Stimulated activated memory B cell treated with anti-CD40 and anti-IgM and Interleukin-4, amounts not matched to agents 10 μg/mL and 1 μg/mL and 100 μg/mL, for 72 hours (primary cell): ENCODE data around the gene NLRP13.
"Not testable (repeated sequence)": the region's sequence is repeated elsewhere in the genome, so short reads cannot be mapped to it uniquely, and the experiment has no call there.

ENCODE experiments used
- ATAC-seq: fragments of 150-1000 bp; cut with Tn5 transposase; 2 replicates; pipeline ENCODE4 v1.10.0; 2021
- H3K27ac Mint-ChIP-seq: one replicate; pipeline ENCODE4 v1.8.0; 2022; ENCODE audit warnings: mild to moderate bottlenecking, mixed read lengths
- H3K27me3 Mint-ChIP-seq: one replicate; pipeline ENCODE4 v1.8.0; 2022; ENCODE audit warnings: mixed read lengths
- H3K36me3 Mint-ChIP-seq: one replicate; pipeline ENCODE4 v1.8.0; 2022; ENCODE audit warnings: mixed read lengths
- H3K4me1 Mint-ChIP-seq: one replicate; pipeline ENCODE4 v1.8.0; 2022; ENCODE audit warnings: mixed read lengths
- H3K4me3 Mint-ChIP-seq: one replicate; pipeline ENCODE4 v1.8.0; 2022; ENCODE audit warnings: mild to moderate bottlenecking, moderate library complexity, mixed read lengths
- H3K9me3 Mint-ChIP-seq: one replicate; pipeline ENCODE4 v1.8.0; 2022; ENCODE audit warnings: mixed read lengths

NLRP13 gene

GRCh38 chr19:55931936-55932386, at the start of gene NLRP13:
Gene NLRP13, minus strand, starts transcription at chr19:55932336. Its CDS starts 25 bp downstream, at chr19:55932311.
- H3K36me3 Mint-ChIP-seq, result no peaks in the 10 kb centered on the region
- no peak for ATAC-seq
- no peak within 1 kb of the TSS for H3K27ac Mint-ChIP-seq
- H3K4me1 Mint-ChIP-seq, result no peaks in the 10 kb centered on the region
- peaks cover 12% of the 10 kb centered on the region for H3K9me3 Mint-ChIP-seq
- H3K4me3 Mint-ChIP-seq, result no peak within 1 kb of the TSS
- peaks cover 11% of the 10 kb centered on the region for H3K27me3 Mint-ChIP-seq

DNA sequence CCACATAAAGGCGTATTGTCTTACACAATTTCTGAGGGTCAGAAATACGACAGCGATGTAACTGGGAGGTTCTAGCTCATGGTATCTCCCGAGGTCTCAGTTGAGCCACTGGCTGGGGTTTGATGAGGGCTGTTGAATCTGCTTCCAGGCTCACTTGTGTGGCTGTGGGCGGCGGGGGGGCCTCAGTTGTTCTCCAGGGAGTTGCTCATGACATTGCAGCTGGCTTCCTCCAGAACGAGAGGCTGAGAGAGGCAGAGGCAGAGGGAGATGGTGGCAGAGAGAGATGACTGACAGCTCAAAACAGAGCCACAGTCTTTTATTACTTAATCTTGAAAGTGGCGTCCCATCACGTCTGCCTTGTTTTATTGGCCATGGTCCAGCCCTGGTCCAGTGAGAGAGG, 48.3 kb upstream of the NLRP13 start:
- Mint-ChIP-seq H3K27me3 (peaks cover 9% of the 10 kb centered on the region), H3K36me3 (no peaks in the 10 kb centered on the region), H3K27ac (no peak overlapping the region), H3K4me3 (no peak overlapping the region), H3K9me3 (peaks cover 11% of the 10 kb centered on the region), H3K4me1 (no peaks in the 10 kb centered on the region)
- no peak for ATAC-seq

GRCh38 chr19:55973982-55974381, 41.8 kb upstream of the NLRP13 start:
- H3K4me3 Mint-ChIP-seq, result no peak overlapping the region
- H3K27ac Mint-ChIP-seq, result no peak overlapping the region
- H3K27me3 Mint-ChIP-seq, result peaks cover 19% of the 10 kb centered on the region
- H3K4me1 Mint-ChIP-seq, result no peaks in the 10 kb centered on the region
- no peaks in the 10 kb centered on the region for H3K36me3 Mint-ChIP-seq
- no peak for ATAC-seq
- peaks cover 15% of the 10 kb centered on the region for H3K9me3 Mint-ChIP-seq

DNA sequence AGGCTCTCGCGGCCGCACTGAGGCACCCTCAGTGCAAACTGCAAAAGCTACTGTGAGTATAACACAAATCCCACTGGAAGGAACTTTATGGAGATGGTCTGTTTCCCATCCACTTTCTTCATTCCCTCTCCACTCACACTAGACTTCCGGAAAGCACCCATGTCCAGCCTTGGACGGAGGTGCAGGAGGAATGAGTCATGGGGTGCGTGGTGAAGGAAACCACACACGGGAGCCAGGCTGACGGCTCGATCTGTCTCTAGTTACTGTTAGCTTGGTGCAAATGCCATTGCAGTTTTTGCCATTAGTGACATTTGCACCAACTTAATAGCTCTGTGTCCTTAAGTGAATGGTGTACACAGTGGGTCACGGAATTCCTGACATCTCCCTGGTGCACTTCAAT, 30.1 kb upstream of the NLRP13 start:
- peaks cover 5% of the 10 kb centered on the region for H3K9me3 Mint-ChIP-seq
- no peaks in the 10 kb centered on the region for H3K27me3 Mint-ChIP-seq
- H3K36me3 Mint-ChIP-seq, result no peaks in the 10 kb centered on the region
- H3K27ac Mint-ChIP-seq, result no peak overlapping the region
- no peaks in the 10 kb centered on the region for H3K4me1 Mint-ChIP-seq
- no peak overlapping the region for H3K4me3 Mint-ChIP-seq
- no peak for ATAC-seq

DNA sequence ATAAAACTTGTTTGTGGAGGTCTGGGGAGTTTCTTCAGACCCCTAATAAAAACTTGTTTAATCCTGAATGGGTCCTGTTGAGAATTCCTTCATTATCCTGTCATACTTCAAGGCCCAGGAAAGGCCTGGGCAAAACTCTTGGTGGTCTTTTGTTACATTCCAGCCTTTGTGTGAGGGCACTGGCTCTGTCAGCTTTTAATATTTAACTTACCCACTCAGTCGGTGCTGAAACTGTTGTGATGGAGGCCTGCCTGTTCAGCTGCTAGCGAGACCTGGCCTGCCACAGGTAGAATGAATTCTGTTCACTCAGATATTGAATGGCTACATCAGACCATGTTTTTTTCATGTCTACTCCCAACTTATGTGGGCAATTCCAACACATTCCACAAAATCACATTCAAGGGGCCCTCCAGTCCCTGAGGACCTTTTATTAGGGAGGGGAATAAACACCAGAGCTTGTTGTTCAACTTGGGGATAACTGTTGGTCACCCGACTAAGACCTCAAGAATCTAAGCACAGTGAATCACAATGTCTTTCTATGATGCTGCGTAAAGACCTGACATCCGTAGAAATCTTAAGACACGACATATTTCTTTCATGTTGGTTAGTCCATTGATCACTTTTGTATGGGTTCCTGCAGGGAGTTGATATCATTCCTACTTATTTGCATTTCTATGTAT, 28.0 kb upstream of the NLRP13 start:
- Mint-ChIP-seq H3K27ac (no peak overlapping the region), H3K9me3 (no peaks in the 10 kb centered on the region), H3K27me3 (no peaks in the 10 kb centered on the region), H3K4me3 (no peak overlapping the region), H3K4me1 (no peaks in the 10 kb centered on the region), H3K36me3 (no peaks in the 10 kb centered on the region)
- ATAC-seq, result no peak

DNA sequence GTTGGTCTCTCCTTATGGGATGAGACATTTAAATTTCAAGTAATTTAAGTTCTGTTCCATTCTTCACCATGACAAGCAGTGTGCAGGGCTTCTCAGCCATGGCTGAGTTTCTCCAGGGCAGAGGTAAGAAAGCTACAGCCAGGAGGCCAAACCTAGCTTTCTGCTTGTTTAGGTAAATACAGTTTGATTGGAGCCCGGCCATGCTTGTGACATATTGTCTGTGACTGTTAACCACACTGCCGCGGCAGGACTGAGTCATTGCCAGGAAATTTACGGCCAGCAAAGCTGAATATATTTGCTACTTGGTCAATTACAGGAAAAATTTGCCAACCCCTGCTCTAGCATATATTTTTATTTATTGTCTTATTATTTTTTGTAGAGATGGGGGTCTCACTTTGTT, 26.2 kb upstream of the NLRP13 start:
- Mint-ChIP-seq H3K27me3 (no peaks in the 10 kb centered on the region), H3K4me1 (no peaks in the 10 kb centered on the region), H3K27ac (no peak overlapping the region), H3K9me3 (no peaks in the 10 kb centered on the region), H3K4me3 (no peak overlapping the region), H3K36me3 (no peaks in the 10 kb centered on the region)
- ATAC-seq, result no peak

- Mint-ChIP-seq H3K4me1 (no peaks in the 10 kb centered on the region), H3K9me3 (no peaks in the 10 kb centered on the region), H3K27ac (no peak overlapping the region), H3K27me3 (no peaks in the 10 kb centered on the region), H3K36me3 (no peaks in the 10 kb centered on the region), H3K4me3 (no peak overlapping the region)
- no peak for ATAC-seq
These were observed 24.3 kb upstream of the NLRP13 start for GRCh38 chr19:55956431-55956830.

DNA sequence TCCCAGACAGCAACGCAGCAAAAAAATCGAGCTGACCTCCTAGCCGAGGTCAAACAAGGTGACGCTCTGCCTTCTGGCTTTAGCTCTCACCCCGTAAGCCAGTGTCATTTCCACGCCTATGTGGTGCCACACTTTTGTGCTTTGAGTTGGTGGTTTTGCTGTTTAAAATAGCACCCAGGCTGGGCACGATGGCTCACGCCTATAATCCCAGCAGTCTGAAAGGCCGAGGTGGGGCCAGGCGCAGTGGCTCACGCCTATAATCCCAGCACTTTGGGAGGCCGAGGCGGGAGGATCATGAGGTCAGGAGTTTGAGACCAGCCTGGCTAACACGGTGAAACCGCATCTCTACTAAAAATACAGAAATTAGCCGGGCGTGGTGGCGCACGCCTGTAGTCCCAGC, 18.4 kb upstream of the NLRP13 start:
- H3K4me1 Mint-ChIP-seq, H3K27ac Mint-ChIP-seq, H3K36me3 Mint-ChIP-seq, H3K27me3 Mint-ChIP-seq, ATAC-seq, H3K4me3 Mint-ChIP-seq: not testable (repeated sequence)
- H3K9me3 Mint-ChIP-seq, result peaks cover 13% of the 10 kb centered on the region

DNA sequence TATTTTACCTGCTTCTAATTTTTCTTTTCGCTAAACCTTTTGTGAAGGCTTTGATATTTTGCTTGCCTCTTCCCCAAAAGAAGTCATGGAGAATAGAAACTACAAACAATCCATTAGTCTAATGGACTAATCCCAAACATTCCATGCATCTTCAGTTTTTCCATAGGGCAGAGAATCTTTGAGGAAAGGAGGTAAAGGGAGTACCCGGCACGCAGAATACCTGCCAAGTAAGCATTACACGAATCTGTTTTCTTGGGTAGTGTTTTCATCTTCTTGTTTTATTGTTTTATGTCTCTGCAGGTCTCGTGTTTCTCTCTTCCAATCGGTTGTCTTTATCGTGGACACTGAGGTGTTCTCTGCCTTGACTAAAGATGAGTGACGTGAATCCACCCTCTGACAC, 15.4 kb upstream of the NLRP13 start, which contains the start of gene NLRP8:
NLRP8 (plus strand) TSS at position 301 of the 400 bp plus-strand sequence.
- Mint-ChIP-seq H3K27me3 (no peaks in the 10 kb centered on the region), H3K27ac (no peak within 1 kb of the TSS), H3K36me3 (no peaks in the 10 kb centered on the region), H3K4me1 (no peaks in the 10 kb centered on the region), H3K9me3 (peaks cover 17% of the 10 kb centered on the region), H3K4me3 (no peak within 1 kb of the TSS)
- no peak for ATAC-seq

DNA sequence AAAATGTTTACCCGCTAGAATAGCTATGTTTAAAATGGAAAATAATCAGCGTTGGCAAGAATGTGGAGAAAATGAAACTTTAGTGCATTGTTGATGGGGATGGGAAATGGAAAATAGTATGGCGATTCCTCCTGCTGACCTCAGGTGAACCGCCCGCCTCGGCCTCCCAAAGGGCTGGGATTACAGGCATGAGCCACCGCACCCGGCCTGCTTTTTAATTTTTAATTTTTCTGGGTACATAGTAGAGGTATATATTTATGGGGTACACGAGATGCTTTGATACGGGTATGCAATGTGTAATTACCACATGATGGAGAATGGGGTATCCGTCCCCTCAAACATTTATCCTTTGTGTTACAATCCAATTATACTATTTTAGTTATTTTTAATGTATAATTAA, 8.2 kb upstream of the NLRP13 start:
- no peaks in the 10 kb centered on the region for H3K4me1 Mint-ChIP-seq
- peaks cover 10% of the 10 kb centered on the region for H3K9me3 Mint-ChIP-seq
- no peak overlapping the region for H3K27ac Mint-ChIP-seq
- no peak for ATAC-seq
- H3K36me3 Mint-ChIP-seq, result no peaks in the 10 kb centered on the region
- H3K27me3 Mint-ChIP-seq, result no peaks in the 10 kb centered on the region
- no peak overlapping the region for H3K4me3 Mint-ChIP-seq

GRCh38 chr19:55939206-55939605, 7.1 kb upstream of the NLRP13 start:
- H3K4me1 Mint-ChIP-seq, result no peaks in the 10 kb centered on the region
- H3K27me3 Mint-ChIP-seq, result no peaks in the 10 kb centered on the region
- ATAC-seq, result no peak
- no peak overlapping the region for H3K4me3 Mint-ChIP-seq
- no peak overlapping the region for H3K27ac Mint-ChIP-seq
- H3K9me3 Mint-ChIP-seq, result peaks cover 13% of the 10 kb centered on the region
- no peaks in the 10 kb centered on the region for H3K36me3 Mint-ChIP-seq

DNA sequence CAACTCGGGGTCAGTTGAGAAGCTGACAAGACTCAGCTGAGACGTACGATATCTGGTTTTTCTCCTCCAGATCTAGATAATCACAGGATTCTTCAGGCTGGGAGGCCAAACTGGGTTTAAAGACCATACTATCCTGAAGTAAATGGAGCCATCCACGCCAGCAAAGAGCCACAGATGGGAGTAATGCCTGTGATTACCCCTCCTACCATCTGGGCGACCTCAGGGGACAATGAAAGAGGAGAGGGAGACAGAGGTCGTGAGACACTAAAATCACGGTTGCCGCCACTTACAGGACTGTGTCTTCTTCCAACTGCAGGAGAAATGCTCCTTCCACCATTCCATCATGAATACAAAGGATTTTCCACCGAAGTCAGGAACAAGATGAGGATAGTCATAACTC, 3.1 kb upstream of the NLRP13 start:
- peaks cover 10% of the 10 kb centered on the region for H3K9me3 Mint-ChIP-seq
- H3K27me3 Mint-ChIP-seq, result no peaks in the 10 kb centered on the region
- H3K36me3 Mint-ChIP-seq, result no peaks in the 10 kb centered on the region
- no peak overlapping the region for H3K4me3 Mint-ChIP-seq
- no peaks in the 10 kb centered on the region for H3K4me1 Mint-ChIP-seq
- no peak for ATAC-seq
- no peak overlapping the region for H3K27ac Mint-ChIP-seq

DNA sequence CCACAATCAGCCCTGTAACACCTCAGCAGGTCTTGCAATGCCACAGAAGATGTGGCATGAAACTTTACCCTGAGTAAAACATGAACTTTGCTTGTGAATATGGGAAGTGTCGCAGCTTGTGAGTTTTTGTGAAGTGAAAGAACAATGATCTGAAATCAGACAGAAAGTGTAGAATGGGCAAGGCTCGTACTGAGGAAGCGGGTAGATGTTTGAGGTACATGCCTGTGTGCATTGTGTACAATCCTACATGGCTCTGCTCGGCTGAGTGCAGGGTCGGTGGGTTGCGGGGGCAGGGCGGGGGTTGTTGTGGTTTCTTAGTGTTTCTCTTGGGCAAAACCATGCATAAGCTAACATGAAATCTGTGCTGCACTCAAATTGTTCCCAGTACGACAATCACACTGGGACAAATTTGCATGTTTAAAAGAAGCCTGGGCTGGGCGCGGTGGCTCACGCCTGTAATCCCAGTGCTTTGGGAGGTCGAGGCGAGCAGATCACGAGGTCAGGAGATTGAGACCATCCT, 1.1 kb downstream of the NLRP13 start:
- Mint-ChIP-seq H3K36me3 (no peaks in the 10 kb centered on the region), H3K27ac (no peak overlapping the region), H3K27me3 (peaks cover 20% of the 10 kb centered on the region), H3K9me3 (peaks cover 12% of the 10 kb centered on the region), H3K4me3 (no peak overlapping the region), H3K4me1 (no peaks in the 10 kb centered on the region)
- ATAC-seq, result peak; percentile 57

DNA sequence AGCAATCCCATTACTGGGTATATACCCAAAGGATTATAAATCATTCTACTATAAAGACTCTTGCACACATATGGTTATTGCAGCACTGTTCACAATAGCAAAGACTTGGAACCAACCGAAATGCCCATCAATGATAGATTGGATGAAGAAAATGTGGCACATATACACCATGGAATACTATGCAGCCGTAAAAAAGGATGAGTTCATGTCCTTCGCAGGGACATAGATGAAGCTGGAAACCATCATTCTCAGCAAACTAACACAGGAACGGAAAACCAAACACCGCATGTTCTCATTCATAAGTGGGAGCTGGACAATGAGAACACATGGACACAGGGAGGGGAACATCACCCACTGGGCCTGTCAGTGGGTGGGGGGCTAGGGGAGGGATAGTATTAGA, 2.9 kb downstream of the NLRP13 start:
- H3K36me3 Mint-ChIP-seq, H3K27ac Mint-ChIP-seq, H3K4me1 Mint-ChIP-seq, ATAC-seq, H3K4me3 Mint-ChIP-seq: not testable (repeated sequence)
- Mint-ChIP-seq H3K9me3 (peaks cover 12% of the 10 kb centered on the region), H3K27me3 (peaks cover 33% of the 10 kb centered on the region)

DNA sequence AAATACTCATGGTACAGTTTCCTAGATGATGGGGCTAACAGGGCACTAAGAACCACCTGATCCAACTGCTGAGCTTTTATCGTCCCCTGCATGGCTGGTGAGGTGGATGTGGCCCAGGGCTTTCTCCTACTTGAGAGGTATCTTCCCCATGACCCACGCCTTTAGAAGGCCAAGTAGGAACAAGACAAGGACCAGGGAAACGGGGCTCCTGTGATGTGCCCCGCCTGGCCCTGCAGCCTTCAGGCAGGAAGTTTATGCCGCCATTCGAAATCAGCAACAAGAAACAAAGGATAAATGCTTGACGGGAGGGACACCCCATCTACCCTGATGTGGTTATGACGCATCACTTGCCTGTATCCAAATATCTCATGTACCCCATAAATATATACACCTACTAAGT, 4.1 kb downstream of the NLRP13 start:
- ATAC-seq, result no peak
- Mint-ChIP-seq H3K27me3 (peaks cover 33% of the 10 kb centered on the region), H3K36me3 (no peaks in the 10 kb centered on the region), H3K27ac (no peak overlapping the region), H3K4me1 (no peaks in the 10 kb centered on the region), H3K9me3 (peaks cover 15% of the 10 kb centered on the region), H3K4me3 (no peak overlapping the region)

GRCh38 chr19:55923556-55923955, 8.6 kb downstream of the NLRP13 start:
- Mint-ChIP-seq H3K4me1 (no peaks in the 10 kb centered on the region), H3K4me3 (no peak overlapping the region), H3K36me3 (no peaks in the 10 kb centered on the region), H3K27me3 (peaks cover 33% of the 10 kb centered on the region), H3K27ac (no peak overlapping the region), H3K9me3 (peaks cover 24% of the 10 kb centered on the region)
- ATAC-seq, result no peak
